H1 (cell line): ENCODE data around the gene PDGFA. TPM values are rescaled to one million over a fixed set of nuclear protein-coding genes. Genes with fewer than 3 reads are reported as not detected.

Experiments
- polyA plus RNA-seq, 7 experiments: library from polyadenylated mRNA; depleted of rRNA in 3 of 7; stranded (reverse) in 5 of 7; unstranded in 2 of 7; fragments of >200 nt in 5 of 7; fragments of 200-250 nt in 2 of 7; gene quantifications; 1 replicate in 5 of 7; 2 replicates in 1 of 7; 4 replicates in 1 of 7; pipeline versions ENCODE4 v1.2.1 to v1.2.3, GENCODE V29; 2011 to 2013; ENCODE audit warnings: missing spikeins in 2 of 7, mixed read lengths in 2 of 7
- total RNA-seq: library from RNA; stranded (reverse); fragmentation: NEBNext Ultra II Directional; extraction: Animal tissue kit (Norgen Biotek cat#: 25700); gene quantifications from 2 replicates; pipeline ENCODE4 v1.2.1, GENCODE V29; 2021
- TF ChIP-seq, protein P1 (sequence below): fragments of 300-600 bp; sonication (generic); IDR thresholded peaks from 2 replicates; pipeline ENCODE4 v1.7.1; 2012; ENCODE audit warnings: low read length, moderate library complexity, mild to moderate bottlenecking, inconsistent platforms; ENCODE audit not compliant: insufficient replicate concordance

Gene PDGFA
- total and polyA plus RNA-seq, 2 of the 8 experiments (the other 6 are each of a cell fraction or from before 2014, with no cell fraction given), result 21.1 to 43.0 TPM

DNA sequence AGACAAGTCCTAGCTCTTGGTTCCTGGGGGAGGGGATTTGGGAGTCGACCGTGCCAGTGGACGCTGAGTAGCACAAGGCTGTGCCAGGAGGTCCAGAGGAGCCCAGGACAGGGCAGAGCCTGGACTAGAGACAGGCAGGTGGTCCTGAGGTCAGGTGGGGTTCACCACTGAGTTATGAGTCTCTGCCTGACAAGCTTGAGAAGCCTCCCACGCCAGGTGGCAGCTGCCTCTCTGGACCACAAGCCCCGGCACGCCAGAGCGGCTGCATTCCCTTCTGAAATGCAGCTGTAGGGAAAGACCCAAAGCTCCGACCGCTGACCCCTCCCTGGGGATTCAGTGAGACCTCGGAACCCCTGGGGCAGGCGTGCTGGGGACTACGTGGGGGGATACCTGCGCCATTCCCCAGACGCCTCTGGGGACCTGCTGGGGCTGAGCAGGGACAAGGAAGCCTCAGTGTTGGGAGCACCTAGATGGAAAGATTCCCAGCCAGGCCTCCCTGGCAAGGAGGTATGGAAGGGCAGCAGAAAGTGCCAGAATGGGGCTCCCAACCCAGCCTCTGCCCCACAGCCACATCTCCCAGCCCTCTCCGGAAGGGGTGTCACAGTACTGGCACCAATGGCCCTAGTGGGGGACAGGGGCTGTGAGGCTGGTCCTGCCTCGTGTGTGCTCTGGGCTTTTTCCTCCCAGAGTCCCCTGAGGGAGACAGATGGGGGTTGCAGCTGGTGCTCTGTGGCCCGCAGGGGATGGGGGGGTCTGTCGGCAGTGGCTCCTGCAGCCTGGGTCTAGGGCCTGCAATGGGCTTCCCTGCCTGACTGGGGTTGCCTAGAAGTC is 29.0 kb downstream of the PDGFA start (continued):
- TF ChIP-seq, protein P1, sequence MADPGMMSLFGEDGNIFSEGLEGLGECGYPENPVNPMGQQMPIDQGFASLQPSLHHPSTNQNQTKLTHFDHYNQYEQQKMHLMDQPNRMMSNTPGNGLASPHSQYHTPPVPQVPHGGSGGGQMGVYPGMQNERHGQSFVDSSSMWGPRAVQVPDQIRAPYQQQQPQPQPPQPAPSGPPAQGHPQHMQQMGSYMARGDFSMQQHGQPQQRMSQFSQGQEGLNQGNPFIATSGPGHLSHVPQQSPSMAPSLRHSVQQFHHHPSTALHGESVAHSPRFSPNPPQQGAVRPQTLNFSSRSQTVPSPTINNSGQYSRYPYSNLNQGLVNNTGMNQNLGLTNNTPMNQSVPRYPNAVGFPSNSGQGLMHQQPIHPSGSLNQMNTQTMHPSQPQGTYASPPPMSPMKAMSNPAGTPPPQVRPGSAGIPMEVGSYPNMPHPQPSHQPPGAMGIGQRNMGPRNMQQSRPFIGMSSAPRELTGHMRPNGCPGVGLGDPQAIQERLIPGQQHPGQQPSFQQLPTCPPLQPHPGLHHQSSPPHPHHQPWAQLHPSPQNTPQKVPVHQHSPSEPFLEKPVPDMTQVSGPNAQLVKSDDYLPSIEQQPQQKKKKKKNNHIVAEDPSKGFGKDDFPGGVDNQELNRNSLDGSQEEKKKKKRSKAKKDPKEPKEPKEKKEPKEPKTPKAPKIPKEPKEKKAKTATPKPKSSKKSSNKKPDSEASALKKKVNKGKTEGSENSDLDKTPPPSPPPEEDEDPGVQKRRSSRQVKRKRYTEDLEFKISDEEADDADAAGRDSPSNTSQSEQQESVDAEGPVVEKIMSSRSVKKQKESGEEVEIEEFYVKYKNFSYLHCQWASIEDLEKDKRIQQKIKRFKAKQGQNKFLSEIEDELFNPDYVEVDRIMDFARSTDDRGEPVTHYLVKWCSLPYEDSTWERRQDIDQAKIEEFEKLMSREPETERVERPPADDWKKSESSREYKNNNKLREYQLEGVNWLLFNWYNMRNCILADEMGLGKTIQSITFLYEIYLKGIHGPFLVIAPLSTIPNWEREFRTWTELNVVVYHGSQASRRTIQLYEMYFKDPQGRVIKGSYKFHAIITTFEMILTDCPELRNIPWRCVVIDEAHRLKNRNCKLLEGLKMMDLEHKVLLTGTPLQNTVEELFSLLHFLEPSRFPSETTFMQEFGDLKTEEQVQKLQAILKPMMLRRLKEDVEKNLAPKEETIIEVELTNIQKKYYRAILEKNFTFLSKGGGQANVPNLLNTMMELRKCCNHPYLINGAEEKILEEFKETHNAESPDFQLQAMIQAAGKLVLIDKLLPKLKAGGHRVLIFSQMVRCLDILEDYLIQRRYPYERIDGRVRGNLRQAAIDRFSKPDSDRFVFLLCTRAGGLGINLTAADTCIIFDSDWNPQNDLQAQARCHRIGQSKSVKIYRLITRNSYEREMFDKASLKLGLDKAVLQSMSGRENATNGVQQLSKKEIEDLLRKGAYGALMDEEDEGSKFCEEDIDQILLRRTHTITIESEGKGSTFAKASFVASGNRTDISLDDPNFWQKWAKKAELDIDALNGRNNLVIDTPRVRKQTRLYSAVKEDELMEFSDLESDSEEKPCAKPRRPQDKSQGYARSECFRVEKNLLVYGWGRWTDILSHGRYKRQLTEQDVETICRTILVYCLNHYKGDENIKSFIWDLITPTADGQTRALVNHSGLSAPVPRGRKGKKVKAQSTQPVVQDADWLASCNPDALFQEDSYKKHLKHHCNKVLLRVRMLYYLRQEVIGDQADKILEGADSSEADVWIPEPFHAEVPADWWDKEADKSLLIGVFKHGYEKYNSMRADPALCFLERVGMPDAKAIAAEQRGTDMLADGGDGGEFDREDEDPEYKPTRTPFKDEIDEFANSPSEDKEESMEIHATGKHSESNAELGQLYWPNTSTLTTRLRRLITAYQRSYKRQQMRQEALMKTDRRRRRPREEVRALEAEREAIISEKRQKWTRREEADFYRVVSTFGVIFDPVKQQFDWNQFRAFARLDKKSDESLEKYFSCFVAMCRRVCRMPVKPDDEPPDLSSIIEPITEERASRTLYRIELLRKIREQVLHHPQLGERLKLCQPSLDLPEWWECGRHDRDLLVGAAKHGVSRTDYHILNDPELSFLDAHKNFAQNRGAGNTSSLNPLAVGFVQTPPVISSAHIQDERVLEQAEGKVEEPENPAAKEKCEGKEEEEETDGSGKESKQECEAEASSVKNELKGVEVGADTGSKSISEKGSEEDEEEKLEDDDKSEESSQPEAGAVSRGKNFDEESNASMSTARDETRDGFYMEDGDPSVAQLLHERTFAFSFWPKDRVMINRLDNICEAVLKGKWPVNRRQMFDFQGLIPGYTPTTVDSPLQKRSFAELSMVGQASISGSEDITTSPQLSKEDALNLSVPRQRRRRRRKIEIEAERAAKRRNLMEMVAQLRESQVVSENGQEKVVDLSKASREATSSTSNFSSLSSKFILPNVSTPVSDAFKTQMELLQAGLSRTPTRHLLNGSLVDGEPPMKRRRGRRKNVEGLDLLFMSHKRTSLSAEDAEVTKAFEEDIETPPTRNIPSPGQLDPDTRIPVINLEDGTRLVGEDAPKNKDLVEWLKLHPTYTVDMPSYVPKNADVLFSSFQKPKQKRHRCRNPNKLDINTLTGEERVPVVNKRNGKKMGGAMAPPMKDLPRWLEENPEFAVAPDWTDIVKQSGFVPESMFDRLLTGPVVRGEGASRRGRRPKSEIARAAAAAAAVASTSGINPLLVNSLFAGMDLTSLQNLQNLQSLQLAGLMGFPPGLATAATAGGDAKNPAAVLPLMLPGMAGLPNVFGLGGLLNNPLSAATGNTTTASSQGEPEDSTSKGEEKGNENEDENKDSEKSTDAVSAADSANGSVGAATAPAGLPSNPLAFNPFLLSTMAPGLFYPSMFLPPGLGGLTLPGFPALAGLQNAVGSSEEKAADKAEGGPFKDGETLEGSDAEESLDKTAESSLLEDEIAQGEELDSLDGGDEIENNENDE, result no peak
